Endodermal cell (in vitro differentiated cells): Measurements from ENCODE around the gene NPC1L1. TPM values are rescaled to one million over a fixed set of nuclear protein-coding genes. Genes with fewer than 3 reads are reported as not detected.
"Not testable (repeated sequence)": the region's sequence is repeated elsewhere in the genome, so short reads cannot be mapped to it uniquely, and the experiment has no call there.

ENCODE experiments used
- DNase-seq: peaks from one replicate; pipeline ENCODE4 v3.0.0-alpha.2; 2017
- H3K27ac ChIP-seq: 2 replicates; pipeline ENCODE4 v1.5.1; 2013; ENCODE audit warnings: mild to moderate bottlenecking, low read depth, low read length, moderate library complexity
- H3K27me3 ChIP-seq: 2 replicates; pipeline ENCODE4 v1.6.1; 2013; ENCODE audit warnings: mild to moderate bottlenecking, low read length, moderate library complexity; ENCODE audit not compliant: insufficient read depth, control insufficient read depth, poor library complexity, severe bottlenecking
- H3K36me3 ChIP-seq: 2 replicates; pipeline ENCODE4 v1.7.0; 2013; ENCODE audit warnings: mild to moderate bottlenecking, low read length, moderate library complexity; ENCODE audit not compliant: control insufficient read depth, insufficient read depth
- H3K4me1 ChIP-seq: one replicate; pipeline ENCODE4 v1.7.0; 2013; ENCODE audit warnings: low read length; ENCODE audit not compliant: control insufficient read depth, insufficient read depth
- H3K4me3 ChIP-seq: 2 replicates; pipeline ENCODE4 v1.5.1; 2013; ENCODE audit warnings: mild to moderate bottlenecking, low read length, moderate library complexity
- H3K9ac ChIP-seq: 2 replicates; pipeline ENCODE4 v1.6.1; 2013; ENCODE audit warnings: mild to moderate bottlenecking, low read length, moderate library complexity; ENCODE audit not compliant: poor library complexity, severe bottlenecking; ENCODE audit errors: extremely low read depth
- H3K9me3 ChIP-seq: 2 replicates; pipeline ENCODE4 v1.6.1; 2013; ENCODE audit warnings: mild to moderate bottlenecking, low read length, moderate library complexity; ENCODE audit not compliant: control insufficient read depth
- H3K27ac Mint-ChIP-seq: 2 replicates; pipeline ENCODE4 v1.8.0; 2020; ENCODE audit warnings: mixed read lengths
- H3K27me3 Mint-ChIP-seq: 2 replicates; pipeline ENCODE4 v1.8.0; 2021; ENCODE audit warnings: mild to moderate bottlenecking, mixed read lengths; ENCODE audit not compliant: insufficient read depth
- H3K36me3 Mint-ChIP-seq: 2 replicates; pipeline ENCODE4 v1.8.0; 2020; ENCODE audit warnings: low read depth, mixed read lengths
- H3K4me1 Mint-ChIP-seq: 2 replicates; pipeline ENCODE4 v1.8.0; 2020; ENCODE audit warnings: mixed read lengths
- H3K4me3 Mint-ChIP-seq: 2 replicates; pipeline ENCODE4 v1.8.0; 2020; ENCODE audit warnings: mild to moderate bottlenecking, moderate library complexity, mixed read lengths
- H3K9me3 Mint-ChIP-seq: 2 replicates; pipeline ENCODE4 v1.8.0; 2020; ENCODE audit warnings: mild to moderate bottlenecking, mixed read lengths
- WGBS, 2 experiments: methylation state at CpG; one replicate each; pipeline versions ENCODE4 v1.1.5 to v1.1.7; 2013; ENCODE audit warnings: missing lambda C conversion rate in 2 of 2, mixed read lengths in 1 of 2; ENCODE audit not compliant: insufficient coverage in 1 of 2, insufficient read length in 1 of 2; 5-methylcytosine and 5-hydroxymethylcytosine counted together
- total RNA-seq, 2 donors: library from RNA; stranded (reverse); fragmentation: NEBNext Ultra II Directional in 1 of 2; extraction: Animal tissue kit (Norgen Biotek cat#: 25700) in 1 of 2; gene quantifications; 2 replicates in 1 of 2; 3 replicates in 1 of 2; pipeline ENCODE4 v1.2.1, GENCODE V29; 2021
- TF ChIP-seq, protein P1 (sequence below): fragments of 200-600 bp; sonication (generic); conservative IDR thresholded peaks from 2 replicates; pipeline ENCODE4 v1.5.0; 2021; ENCODE audit warnings: antibody characterized with exemption, mild to moderate bottlenecking

Gene NPC1L1
- total RNA-seq, 2 donors from 2014 or later: 2.7 to 3.1 TPM

DNA sequence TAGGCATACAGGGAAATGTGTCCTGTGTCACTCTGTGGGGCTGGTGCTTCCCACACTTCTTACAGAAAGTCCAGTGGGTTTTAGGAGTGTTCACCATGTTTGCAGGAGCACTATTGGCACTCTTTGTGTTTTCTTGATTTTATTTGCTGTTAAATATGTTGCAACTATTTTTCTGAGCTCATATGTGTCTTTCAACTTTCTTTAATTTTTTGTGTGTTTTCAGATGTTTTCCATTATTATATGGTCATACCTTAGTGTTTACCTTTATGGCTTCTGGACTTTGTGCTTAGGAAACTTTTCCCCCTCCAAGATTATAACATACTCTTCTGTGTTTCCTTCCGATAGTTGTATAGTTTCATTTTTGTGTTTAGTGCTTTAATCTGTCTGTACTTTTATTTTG is 29.9 kb downstream of the NPC1L1 start:
- Mint-ChIP-seq H3K27ac (no peak overlapping the region), H3K4me1 (no peaks in the 10 kb centered on the region), H3K27me3 (peaks cover 16% of the 10 kb centered on the region), H3K36me3 (no peaks in the 10 kb centered on the region), H3K9me3 (peaks cover 20% of the 10 kb centered on the region), H3K4me3 (no peak overlapping the region)
- H3K9me3 ChIP-seq: peaks cover 14% of the 10 kb centered on the region
- H3K4me3 ChIP-seq: no peak overlapping the region
- no CpG with 5 or more reads among the region's 1 CpG for WGBS, 2 experiments
- H3K4me1 ChIP-seq: no peaks in the 10 kb centered on the region
- no peak overlapping the region for H3K9ac ChIP-seq
- H3K36me3 ChIP-seq: no peaks in the 10 kb centered on the region
- TF ChIP-seq, protein P1, sequence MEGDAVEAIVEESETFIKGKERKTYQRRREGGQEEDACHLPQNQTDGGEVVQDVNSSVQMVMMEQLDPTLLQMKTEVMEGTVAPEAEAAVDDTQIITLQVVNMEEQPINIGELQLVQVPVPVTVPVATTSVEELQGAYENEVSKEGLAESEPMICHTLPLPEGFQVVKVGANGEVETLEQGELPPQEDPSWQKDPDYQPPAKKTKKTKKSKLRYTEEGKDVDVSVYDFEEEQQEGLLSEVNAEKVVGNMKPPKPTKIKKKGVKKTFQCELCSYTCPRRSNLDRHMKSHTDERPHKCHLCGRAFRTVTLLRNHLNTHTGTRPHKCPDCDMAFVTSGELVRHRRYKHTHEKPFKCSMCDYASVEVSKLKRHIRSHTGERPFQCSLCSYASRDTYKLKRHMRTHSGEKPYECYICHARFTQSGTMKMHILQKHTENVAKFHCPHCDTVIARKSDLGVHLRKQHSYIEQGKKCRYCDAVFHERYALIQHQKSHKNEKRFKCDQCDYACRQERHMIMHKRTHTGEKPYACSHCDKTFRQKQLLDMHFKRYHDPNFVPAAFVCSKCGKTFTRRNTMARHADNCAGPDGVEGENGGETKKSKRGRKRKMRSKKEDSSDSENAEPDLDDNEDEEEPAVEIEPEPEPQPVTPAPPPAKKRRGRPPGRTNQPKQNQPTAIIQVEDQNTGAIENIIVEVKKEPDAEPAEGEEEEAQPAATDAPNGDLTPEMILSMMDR: no peak
- no peaks in the 10 kb centered on the region for H3K27me3 ChIP-seq
- no peak for DNase-seq
- no peak overlapping the region for H3K27ac ChIP-seq

DNA sequence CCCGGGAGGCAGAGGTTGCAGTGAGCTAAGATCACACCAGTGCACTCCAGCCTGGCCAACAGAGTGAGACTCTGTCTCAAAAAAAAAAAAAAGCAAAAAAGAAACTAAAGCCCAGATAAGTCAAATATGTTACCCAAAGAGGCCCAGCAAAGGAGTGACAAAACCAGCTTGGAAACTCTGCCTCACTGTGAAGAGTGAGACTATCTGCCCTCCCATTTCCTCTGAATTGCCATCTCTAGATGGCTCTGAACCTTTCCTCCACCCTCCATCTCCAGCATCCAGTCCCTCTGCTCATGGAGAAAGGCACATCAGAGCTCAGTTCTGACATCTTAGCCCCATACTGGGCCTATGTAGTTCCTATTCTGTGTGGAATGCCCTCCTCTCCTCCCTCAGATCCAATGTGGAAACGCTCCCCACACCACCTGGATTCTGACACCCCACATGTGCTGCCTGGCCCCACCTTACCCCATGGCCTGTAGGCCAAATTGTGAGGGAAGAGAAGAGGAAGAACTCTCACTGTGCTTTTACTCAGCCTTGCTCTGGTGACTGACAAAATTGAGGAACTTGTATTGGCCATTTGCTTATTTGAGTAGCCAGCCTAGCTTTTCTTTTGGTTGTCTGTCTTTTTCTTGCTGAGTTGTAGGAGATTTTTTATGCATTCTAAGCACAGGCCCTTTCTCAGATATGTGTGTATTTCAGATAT is 32.7 kb downstream of the NPC1L1 start:
- TF ChIP-seq, protein P1: no peak
- H3K27me3 ChIP-seq: no peaks in the 10 kb centered on the region
- no peak overlapping the region for H3K9ac ChIP-seq
- no peaks in the 10 kb centered on the region for H3K36me3 Mint-ChIP-seq
- H3K36me3 ChIP-seq: no peaks in the 10 kb centered on the region
- H3K4me3 ChIP-seq: no peak overlapping the region
- no peak overlapping the region for H3K27ac ChIP-seq
- peaks cover 23% of the 10 kb centered on the region for H3K9me3 Mint-ChIP-seq
- H3K27ac Mint-ChIP-seq: no peak overlapping the region
- H3K4me1 Mint-ChIP-seq: no peaks in the 10 kb centered on the region
- H3K27me3 Mint-ChIP-seq: peaks cover 19% of the 10 kb centered on the region
- peaks cover 14% of the 10 kb centered on the region for H3K9me3 ChIP-seq
- no peak for DNase-seq
- no peak overlapping the region for H3K4me3 Mint-ChIP-seq
- no peaks in the 10 kb centered on the region for H3K4me1 ChIP-seq
- 63 to 88% methylated on average over 1 to 2 of the region's 2 CpGs for WGBS, 2 experiments

DNA sequence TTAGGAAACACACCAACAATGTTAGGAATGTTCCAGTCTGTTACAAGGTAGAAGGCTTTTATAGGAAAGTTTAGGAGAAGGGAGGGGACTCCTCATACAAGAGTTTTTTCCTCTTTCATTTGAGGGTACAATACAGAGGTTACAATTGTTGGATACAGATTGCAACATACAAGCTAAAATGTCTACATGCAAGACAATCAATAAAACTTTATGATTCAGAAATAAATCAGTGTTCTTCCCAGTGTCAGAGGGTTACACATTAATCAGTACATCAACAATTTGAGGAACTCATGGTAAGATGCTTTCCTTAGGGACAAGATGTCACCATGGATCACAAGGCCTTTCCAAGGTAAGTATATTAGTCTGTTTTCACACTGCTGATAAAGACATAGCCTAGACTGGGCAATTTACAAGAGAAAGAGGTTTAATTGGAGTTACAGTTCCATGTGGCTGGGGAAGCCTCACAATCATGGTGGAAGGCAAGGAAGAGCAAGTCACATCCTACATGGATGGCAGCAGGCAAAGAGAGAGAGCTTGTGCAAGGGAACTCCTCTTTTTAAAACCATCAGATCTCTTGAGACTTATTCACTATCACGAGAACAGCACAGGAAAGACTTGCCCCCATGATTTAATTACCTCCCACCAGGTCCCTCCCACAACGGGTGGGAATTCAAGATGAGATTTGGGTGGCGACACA is 34.4 kb downstream of the NPC1L1 start:
- not testable (repeated sequence) for H3K27ac Mint-ChIP-seq, H3K4me3 ChIP-seq, H3K9ac ChIP-seq, DNase-seq, H3K4me3 Mint-ChIP-seq, H3K4me1 Mint-ChIP-seq, H3K27ac ChIP-seq, H3K36me3 ChIP-seq, H3K4me1 ChIP-seq, H3K36me3 Mint-ChIP-seq
- WGBS, 2 experiments: 82 to 100% methylated on average over 1 to 3 of the region's 3 CpGs
- Histone ChIP-seq H3K9me3 (peaks cover 14% of the 10 kb centered on the region), H3K27me3 (peaks cover 13% of the 10 kb centered on the region)
- Mint-ChIP-seq H3K9me3 (peaks cover 23% of the 10 kb centered on the region), H3K27me3 (peaks cover 23% of the 10 kb centered on the region)
